ENCODE data around the gene HDAC10. TPM values are rescaled to one million over a fixed set of nuclear protein-coding genes. Genes with fewer than 3 reads are reported as not detected.

HDAC10 gene
- total RNA-seq, 4 donors from 2014 or later = 1.2 to 40.5 (median 20.6) TPM

- H3K4me1 ChIP-seq = no peaks in the 10 kb centered on the region
- no peaks in the 10 kb centered on the region for H3K36me3 ChIP-seq
- H3K4me3 ChIP-seq = no peak overlapping the region
- H3K27ac ChIP-seq = no peak overlapping the region
- no peak for TF ChIP-seq POLR2A (IDR thresholded peaks at IDR 0.05)
- no peak for TF ChIP-seq CTCF (IDR thresholded peaks at IDR 0.05)
- H3K27me3 ChIP-seq = no peaks in the 10 kb centered on the region
- H3K9me3 ChIP-seq = no peaks in the 10 kb centered on the region
- DNase-seq = no peak
- intact Hi-C loops (cut with DNase I; ENCODE audit: low total_unique reads) = no loop called here
These were observed 53.0 kb downstream of the HDAC10 start for GRCh38 chr22:50197856-50198623.

- no peak for DNase-seq
- Histone ChIP-seq H3K4me1 (no peaks in the 10 kb centered on the region), H3K9me3 (no peaks in the 10 kb centered on the region), H3K4me3 (no peak overlapping the region), H3K36me3 (no peaks in the 10 kb centered on the region), H3K27ac (no peak overlapping the region), H3K27me3 (no peaks in the 10 kb centered on the region)
- intact Hi-C loops (cut with DNase I; ENCODE audit: low total_unique reads) = no loop called here
- TF ChIP-seq CTCF (IDR thresholded peaks at IDR 0.05) = no peak
- TF ChIP-seq POLR2A (IDR thresholded peaks at IDR 0.05) = no peak
These were observed 53.9 kb downstream of the HDAC10 start for GRCh38 chr22:50197000-50197800.

DNA sequence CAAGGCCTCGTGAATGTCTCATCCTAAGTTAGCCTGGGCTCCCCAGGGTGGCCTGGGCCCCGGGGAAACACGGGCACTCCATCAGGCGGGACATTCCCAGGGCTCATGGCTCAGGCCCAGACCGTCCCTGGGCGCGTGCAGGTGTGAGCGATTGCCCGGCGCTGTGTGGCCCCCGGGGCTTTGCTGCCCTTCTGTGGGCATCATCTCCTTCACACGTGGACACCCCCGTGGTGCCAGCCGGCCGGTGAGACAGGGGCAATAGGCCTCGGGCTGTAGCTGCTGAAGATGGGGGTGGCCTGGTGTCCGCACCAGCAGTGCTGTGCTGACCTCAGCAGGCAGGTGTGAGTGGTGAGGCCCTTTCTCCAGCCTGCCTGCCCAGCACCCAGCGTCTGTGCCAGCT, 54.8 kb downstream of the HDAC10 start:
- intact Hi-C loops (cut with DNase I; ENCODE audit: low total_unique reads) = no loop called here
- Histone ChIP-seq H3K4me3 (no peak overlapping the region), H3K9me3 (no peaks in the 10 kb centered on the region), H3K4me1 (peaks cover 0 to 1% of the 10 kb centered on the region in 2 donors), H3K36me3 (no peaks in the 10 kb centered on the region), H3K27ac (no peak overlapping the region), H3K27me3 (no peaks in the 10 kb centered on the region)
- no peak for DNase-seq
- no peak for TF ChIP-seq CTCF (IDR thresholded peaks at IDR 0.05)
- TF ChIP-seq POLR2A (IDR thresholded peaks at IDR 0.05) = no peak

Other genes starting within 250 kb of the HDAC10 start
- under 1 TPM in 2 of 4 donors, not detected in 2; 0.12 to 0.26 TPM for gene IL17REL, start 238.5 kb downstream of the HDAC10 start, total RNA-seq
- gene TTLL8, start 193.0 kb downstream of the HDAC10 start, total RNA-seq = not detected
- gene MLC1, start 165.8 kb downstream of the HDAC10 start, total RNA-seq = 1 to 10 TPM in 1 of 4 donors, under 1 TPM in 2, not detected in 1; 0.29 to 1.9 (median 0.40) TPM
- gene MOV10L1, start 161.3 kb downstream of the HDAC10 start, total RNA-seq = 1 to 10 TPM in 2 of 4 donors, not detected in 2; 1.8 to 3.4 TPM
- under 1 TPM in 2 of 4 donors, not detected in 2; 0.35 to 0.43 TPM for gene PANX2, start 80.5 kb downstream of the HDAC10 start, total RNA-seq
- 10 to 100 TPM in 3 of 4 donors, 1 to 10 TPM in 1; 9.5 to 37.3 (median 15.0) TPM for gene TRABD, start 65.4 kb downstream of the HDAC10 start, total RNA-seq
- gene SELENOO, start 50.3 kb downstream of the HDAC10 start, total RNA-seq = 10 to 100 TPM in 2 of 4 donors, 1 to 10 TPM in 2; 1.5 to 22.1 (median 10.0) TPM
- 10 to 100 TPM; 19.1 to 52.2 (median 40.7) TPM for gene TUBGCP6, start 6.2 kb downstream of the HDAC10 start, total RNA-seq
- gene MAPK12, start 10.4 kb upstream of the HDAC10 start, total RNA-seq = 10 to 100 TPM; 10.3 to 41.4 (median 28.3) TPM
- gene MAPK11, start 19.1 kb upstream of the HDAC10 start, total RNA-seq = 10 to 100 TPM in 3 of 4 donors, 1 to 10 TPM in 1; 7.9 to 39.5 (median 22.4) TPM
- gene PLXNB2, start 56.4 kb upstream of the HDAC10 start, total RNA-seq = 100 to 1,000 TPM in 2 of 4 donors, 10 to 100 TPM in 2; 44.7 to 208 (median 126) TPM
- gene DENND6B, start 75.7 kb upstream of the HDAC10 start, total RNA-seq = 10 to 100 TPM in 1 of 4 donors, 1 to 10 TPM in 3; 2.9 to 15.5 (median 8.0) TPM
- gene PPP6R2, start 92.1 kb upstream of the HDAC10 start, total RNA-seq = 10 to 100 TPM; 42.4 to 73.1 (median 47.2) TPM
- gene SBF1, start 223.8 kb upstream of the HDAC10 start, total RNA-seq = 10 to 100 TPM; 35.0 to 84.0 (median 60.9) TPM
- gene ADM2, start 230.3 kb upstream of the HDAC10 start, total RNA-seq = under 1 TPM in 2 of 4 donors, not detected in 2; 0.14 to 0.95 TPM
- gene MIOX, start 235.6 kb upstream of the HDAC10 start, total RNA-seq = not detected